GM21390 (cell line): Measurements from ENCODE around the gene NEK3.
"Not testable (repeated sequence)": the region's sequence is repeated elsewhere in the genome, so short reads cannot be mapped to it uniquely, and the experiment has no call there.

Experiments used
- ATAC-seq: cut with Tn5 transposase; IDR thresholded peaks from one replicate; pipeline ENCODE4 v1.9.1; 2021; ENCODE audit not compliant: unreplicated experiment

The NEK3 gene

DNA sequence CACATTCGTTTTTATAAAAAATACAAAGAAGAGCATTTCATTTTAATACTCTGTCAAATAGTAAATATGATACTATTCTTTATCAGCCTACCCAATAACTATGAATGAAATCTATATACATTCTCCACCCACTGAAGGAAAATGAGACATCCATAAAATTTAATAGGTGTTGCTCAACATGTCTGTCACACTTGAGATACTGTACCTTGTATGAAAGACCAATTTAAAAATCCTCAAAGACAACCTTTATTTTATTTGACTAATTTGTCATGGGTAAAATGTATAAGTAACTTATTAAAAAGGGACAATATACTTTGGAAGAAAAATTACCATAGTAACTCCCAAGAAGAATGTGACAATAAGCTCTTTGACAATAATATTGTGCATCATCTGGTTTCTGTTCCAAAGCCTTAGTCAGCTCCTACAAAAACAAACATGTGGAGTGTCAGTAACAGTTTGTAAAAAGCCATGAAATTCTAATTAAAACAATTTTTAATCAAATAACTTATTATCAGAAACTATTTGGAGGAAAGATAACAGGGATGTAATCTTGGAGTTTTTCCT is 11.5 kb upstream of the NEK3 start:
- ATAC-seq = not testable (repeated sequence)

DNA sequence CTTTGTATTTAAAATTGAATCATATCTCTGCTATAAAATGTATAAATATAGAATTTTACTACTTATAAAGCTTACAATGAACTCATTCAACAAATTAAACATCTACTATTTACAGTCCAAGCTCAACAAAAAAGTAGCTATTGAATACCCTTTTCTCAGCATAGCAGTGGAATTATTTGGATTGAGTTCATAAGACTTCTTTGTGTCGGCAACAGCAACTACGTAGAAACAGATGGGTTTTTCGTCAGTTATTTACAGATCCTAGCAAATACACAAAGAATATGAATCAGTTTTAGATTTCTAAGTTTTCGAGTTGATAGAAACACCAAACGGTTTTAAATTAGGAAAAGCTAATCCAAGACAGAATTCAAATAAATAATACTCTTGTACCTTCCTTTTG is 10.4 kb upstream of the NEK3 start:
- ATAC-seq = no peak

DNA sequence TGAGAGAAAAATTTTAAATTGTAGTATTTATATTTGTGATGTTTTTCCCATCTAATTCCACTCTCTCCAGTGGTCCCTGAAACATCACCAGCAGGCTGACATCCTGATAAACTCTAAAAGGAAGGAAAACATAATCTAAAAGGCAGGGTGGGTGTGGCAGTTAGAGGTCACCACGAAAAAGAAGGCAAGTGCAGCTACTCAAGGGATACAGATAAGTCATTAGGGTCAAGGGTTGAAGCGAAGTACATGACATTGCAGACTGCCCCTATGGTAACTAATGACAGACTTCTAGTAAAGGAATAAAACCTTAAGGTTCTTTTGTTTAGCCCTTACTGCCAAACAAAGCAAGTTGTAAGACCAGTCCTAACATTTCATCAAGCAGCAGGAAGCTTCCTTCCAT is 6.0 kb upstream of the NEK3 start:
- ATAC-seq = no peak

DNA sequence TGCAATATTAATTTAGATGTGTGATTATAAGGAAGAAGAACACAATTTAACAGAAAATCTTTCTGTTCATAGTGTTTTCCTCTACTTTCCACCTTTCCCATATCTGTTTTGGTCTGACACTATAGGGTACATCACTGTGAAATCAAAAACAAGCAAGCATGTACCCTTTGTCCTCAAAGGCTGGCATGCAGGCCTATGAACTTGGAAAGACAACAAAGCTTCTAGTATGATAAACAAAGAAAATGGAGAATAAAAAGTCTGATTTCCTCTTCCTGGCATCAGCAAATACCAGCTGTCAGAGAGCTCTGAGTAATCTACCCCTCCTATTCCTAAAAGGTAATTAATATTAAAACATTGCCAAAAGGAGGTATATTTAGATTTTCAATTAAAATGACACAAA is 5.6 kb upstream of the NEK3 start:
- ATAC-seq = no peak

DNA sequence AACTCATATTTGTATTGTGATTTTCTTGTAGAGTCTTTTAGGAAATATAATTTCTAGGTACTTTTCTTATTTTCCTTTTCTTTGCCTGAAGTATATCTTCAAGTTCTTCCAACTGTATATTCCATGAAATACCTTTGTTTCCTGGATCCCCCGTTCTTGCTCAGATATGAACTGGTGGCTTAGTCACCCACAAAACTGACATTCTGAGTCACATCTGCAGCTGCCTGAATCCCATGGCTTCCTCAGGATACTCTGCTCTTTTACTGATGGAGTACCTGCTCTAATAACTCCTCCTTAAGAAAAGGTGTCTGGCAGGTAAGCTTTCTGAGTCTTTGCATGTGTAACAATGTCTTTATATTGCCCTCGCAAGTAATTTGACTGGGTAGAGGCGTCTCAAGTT is 4.5 kb upstream of the NEK3 start:
- not testable (repeated sequence) for ATAC-seq

DNA sequence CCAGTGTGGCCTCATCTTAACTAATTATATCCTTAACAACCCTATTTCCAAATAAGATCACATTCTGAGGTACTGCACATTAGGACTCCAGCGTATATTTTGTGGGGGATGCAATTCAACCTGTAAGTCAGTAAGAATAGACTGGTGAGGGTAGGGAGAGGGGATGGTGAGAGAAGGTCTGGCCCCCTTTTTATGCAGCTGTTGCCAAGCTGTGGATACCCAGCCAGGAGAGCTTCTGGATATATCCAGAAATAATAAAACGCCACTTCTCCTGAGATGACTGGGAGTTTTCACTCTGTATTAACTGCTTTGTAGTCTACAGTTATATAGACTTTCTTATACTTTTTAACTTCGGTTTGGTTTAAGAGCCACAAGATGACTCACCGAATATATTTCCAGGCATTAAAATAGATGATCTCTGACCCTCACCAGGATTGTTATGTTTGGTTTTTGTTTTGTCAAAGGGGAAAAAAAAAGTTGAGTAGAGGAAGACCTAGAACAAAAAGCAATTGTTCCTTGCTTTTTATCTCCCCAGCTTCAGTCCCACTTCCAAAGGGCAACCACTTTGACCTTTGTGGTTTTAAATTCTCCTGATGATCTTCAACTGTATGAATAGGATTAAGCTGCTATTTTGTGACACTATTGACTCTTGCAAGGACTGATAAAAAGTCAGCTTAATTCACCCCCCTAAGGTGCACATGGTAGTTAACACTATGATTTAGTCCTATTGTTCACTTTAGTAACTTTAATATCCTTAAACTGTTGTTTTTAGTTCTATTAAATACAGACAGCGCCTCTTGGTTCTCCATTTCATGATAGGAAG is 3.1 kb upstream of the NEK3 start:
- no peak for ATAC-seq

DNA sequence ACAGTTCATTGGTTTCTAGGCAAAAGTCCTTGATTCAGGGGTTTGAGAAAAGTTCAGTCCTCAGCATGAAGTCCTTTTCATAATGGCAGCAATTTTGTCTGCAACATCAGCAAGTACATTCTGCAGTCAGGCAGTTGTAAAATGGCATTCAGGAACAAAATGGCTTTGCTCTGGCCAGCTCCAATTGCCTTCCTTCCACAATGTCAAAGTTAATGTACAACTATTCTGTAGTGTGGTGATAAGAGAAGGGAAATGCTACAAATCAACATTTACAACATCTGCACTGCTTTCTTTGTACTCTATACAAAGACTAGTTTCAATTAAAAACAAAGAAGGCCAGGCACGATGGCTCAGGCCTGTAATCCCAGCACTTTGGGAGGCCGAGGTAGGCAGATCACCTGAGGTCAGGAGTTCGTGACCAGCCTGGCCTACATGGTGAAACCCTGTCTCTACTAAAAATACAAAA is 1.8 kb upstream of the NEK3 start:
- ATAC-seq = no peak

DNA sequence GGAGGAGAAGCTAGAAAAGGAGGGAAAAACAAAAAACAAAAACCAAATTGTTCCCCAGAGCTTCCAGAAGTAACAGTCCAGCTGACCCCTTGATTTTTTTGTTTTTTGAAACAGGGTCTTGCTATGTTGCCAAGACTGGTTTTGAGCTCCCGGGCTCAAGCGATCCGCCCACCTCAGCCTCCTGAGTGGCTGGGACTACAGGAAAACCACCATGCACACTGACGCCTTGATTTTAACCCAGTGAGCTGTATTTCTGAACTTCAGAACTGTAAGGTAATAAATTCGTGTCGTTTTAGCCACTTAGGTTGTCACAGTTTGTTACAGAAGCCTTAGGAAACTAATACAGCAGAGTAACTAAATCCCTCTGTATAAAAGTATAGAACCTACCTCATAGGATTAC is 1.1 kb upstream of the NEK3 start:
- ATAC-seq = no peak

DNA sequence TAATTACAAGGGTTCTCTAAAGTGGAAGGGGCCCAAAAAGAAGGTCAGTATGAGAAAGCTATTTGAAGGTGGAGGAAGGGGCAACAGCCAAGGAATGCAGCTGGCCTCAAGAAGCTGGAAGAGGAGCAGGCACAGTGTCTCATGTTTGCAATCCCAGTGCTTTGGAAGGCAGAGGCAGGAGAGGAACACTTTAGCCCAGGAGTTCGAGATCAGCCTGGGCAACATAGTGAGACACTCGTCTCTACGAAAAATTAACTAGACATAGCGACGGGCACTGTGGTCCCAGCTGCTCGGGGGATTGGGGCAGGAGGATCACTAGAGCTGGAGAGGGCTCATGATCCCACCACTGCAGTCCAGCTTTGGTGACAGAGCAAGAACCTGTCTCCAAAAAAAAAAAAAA is 656 bp upstream of the NEK3 start:
- no peak for ATAC-seq

DNA sequence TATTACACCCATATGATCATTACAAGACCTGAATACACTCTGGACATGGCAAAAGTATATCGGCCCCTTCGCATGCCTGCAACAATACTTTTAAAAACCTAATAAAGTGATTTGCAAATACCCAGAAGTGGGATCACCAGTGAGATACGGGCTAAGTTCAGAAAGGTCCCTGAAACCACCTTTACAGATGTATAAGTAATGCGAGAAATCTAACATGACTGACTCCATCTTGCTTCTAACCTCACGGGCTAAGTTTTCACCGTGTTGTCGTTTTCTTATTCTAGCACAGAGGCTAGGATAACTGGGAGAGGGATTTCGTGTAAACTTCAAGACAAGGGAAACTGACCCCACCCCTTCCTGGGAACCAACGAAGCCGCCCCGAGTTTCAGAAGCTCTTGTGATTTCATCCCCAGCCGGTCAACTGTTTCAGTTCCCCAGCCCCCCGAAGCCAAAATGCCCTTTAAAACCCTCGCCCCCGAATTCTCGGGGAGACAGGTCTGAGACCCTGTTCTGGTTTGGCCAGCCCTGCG is 703 bp downstream of the NEK3 start:
- peak; percentile 1 for ATAC-seq

DNA sequence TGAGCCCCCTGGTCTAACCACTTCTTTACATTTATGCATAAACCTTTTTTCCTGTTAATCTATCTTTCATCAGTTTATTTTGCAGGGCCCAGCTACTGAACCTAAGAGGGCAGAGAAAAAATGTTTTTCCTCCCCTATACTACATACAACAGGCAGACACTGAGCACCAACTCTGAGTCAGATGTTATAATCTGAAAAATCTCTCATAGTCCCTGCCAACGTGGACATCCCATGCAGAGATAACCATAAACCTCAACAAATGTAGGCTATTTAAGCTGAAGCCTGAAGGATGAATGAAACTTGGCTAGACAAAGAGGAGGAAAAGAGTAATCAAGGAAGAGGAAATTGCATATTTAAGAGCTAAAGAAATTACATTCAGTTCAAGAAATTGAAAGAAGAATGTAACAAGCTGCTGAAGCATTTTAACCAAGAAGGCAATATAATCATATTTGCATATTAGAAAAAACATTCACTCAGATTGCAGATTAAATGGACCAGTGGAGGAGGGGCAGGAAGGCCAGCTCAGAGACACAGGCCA is 2.6 kb downstream of the NEK3 start:
- ATAC-seq = no peak

DNA sequence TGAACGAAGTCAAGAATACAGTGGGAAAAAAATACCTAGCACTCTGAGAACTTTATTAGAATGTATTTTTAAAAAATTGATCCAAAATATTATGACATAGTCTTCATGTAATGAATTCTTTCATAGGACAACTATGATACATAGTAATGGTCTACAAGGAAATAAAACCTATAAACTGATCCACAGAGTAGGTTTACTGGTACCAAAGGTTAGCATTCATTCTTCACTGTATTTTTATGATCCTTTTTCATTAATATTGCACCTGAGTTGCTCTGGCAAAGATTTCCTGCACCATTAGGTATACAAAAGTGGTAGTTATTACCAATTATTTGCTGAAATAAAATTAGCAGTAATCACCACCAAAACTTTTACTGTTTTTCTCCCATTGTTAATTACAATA is 4.2 kb downstream of the NEK3 start:
- no peak for ATAC-seq

DNA sequence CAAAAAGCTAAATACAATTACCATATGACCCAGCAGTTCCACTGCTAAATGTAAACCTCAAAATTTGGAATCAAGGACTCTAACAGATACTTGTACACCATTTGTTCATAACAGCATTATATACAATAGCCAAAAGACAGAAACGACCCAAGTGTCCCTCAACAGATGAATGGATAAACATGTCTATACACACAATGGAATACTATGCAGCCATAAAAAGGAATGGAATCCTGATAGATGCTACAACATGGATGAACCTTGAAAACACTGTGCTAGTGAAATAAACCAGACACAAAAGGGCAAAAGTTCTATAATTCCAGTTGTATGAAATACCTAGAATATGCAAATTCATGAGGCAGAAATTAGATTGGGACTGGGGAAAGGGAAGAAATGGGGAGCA is 12.2 kb downstream of the NEK3 start:
- ATAC-seq = no peak

DNA sequence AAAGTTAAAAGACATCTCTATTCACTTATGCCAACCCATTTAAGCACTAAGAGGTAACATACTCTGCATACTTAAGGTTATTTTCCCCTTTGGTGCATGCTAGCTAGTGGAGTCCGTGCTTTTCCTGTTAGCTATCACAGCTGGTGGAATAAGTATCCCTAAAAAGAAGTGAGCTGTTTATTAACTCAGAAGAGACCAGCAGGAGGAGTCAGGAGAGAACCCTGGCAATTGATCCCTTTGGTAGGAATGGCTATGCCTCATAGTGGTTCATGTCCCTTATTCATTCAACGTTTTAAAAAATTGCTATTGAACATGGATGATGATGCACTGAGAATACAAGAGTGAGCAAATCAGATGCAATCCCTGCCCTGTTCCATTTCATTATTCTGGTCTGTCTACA is 18.1 kb downstream of the NEK3 start:
- no peak for ATAC-seq

DNA sequence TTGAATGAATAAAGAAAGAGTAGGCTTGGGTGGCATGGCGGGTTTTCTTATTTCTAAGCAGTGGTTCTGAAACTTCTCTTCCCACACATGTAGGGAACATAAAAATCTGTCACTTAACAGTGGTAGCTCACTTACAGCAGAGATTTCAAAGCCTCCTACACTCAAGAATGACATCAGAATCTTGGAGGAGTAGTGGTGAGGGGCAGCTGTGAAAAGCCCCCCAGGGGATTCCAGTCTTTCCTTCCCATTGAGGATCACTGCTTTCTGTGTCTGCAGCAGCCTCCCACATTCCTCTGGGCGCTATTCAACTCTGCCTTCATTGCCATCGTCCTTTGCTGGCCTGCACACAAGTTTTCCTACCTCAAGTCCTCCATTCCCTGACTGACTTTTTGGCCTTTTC is 21.9 kb downstream of the NEK3 start:
- no peak for ATAC-seq

DNA sequence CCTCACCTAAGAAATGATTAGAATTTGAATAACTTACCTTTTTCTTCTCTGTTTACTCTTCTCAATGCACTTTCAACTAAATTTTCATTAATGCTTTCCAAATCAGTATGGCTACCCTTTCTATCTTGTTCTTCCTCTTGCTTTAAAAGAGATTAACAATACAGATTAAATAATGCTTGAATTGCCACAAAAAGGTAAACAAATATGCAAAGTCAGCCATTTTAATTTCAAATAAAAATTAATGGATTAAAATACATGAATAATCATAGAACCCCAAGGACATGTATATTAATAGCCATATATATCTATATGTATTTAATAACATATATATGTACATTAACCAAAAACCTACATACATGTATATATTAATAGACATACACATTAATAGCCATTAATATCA is 22.6 kb downstream of the NEK3 start:
- ATAC-seq = no peak

DNA sequence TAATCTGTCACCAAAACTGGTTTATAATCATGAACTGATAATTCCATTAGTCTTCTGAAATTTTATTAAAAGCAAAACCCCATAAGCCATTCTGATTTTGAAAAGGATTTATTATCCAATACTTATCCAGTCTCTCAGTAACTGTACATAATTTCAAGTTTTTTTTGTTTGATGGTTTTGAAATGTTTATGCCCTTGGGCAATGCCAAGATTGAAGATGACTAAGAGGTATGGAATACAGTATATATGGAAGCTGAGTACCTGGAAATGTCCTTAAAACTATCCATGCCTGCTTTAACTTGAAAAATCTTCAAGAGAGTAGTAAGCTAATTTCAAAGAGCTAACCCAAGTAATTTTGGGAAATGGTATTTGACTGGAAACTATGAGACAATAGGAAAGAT is 28.8 kb downstream of the NEK3 start:
- ATAC-seq = no peak

DNA sequence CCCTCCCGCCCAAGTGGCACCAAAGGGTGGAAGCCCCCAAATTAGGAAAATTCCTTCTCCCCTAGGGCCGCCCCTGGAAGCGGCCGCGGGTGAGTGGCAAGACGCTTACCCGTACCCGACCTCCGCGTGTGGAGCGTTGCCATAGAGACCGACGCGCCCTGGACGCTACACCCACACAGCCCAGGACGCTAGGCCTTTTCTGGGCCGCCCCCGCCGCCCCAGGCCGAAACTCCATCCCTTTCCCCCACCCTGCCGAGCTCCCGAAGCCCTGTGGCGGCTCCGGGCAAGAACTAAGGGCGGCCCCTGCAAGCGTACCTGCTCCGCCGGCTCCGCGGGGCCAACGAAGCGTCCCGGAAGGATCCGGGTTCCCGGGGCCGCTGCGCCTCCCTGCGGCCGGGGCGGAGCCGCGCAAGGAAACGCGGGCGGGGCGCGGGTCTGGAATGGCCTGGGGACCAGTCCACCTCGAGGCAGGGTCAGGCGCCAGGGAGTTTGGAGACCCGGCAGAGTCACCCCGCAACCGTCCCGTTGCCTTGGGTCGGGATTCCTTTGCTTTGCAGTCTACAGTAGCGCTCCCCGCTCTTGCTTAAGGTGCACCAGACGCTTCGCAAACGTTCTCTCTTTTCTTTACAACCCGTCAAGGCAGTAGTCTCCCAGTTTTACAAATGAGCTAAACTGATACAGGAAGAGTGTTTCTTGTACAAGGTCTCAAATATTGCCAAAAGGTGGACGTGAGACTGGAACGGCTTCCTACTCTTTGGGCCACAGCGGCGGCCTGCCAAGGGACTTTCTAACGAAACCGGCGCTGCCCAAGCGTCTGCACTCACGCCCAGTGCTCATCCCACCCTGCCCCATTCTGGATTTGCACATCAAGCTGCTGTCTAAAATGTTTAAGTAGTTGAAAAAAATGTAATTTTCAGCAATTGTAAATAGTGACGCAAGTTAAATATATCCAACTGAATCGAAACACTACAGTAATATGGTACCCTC is 30.4 kb downstream of the NEK3 start, which contains the start of gene NEK5:
Gene NEK5, minus strand, starts transcription at position 360 of the 987 bp plus-strand sequence. CDS start 1,591 bp downstream, outside the sequence.
- ATAC-seq = peak; percentile 61

DNA sequence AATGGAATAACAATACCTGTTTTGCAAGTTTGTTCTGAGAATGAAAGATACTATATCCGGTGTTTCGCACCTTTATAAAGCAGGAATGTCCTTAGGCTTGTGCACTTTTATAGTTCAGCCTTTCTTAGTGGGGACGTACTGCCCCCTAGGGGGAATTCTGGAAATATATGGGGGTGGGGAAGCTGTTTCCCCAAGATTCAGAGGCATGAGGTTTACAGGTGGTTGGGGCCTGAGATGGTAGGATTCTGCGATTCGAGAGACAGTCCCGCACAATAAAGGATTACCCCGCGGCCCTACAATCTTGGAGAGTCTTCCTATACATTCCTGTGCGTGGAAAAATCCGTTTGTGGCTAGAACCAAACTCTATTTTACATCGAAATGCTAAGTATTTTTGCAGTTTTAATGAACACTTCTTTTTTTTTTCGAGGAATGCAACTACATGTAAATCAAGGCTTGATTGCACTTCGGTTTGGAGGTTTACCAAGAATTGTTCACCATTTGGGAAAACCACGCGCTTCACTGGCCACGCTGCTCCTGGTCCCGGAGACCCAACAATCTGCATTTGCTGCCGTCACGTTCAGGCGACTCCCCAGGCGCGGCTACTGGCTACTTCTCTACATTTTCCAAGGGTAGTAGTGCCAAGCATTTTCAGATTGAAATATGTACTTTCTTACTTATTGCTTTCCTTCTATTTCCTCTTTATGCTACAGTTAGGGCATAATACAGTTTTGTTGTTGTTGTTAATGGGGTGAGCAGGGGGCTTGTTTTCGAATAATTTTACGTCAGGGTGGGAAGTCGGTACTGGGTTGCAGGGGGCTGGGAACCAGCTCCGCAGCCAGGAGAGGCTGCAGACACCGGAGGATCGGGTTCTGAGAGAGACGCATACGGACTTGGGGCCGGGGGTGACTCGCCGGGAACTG is 31.4 kb downstream of the NEK3 start:
- no peak for ATAC-seq

DNA sequence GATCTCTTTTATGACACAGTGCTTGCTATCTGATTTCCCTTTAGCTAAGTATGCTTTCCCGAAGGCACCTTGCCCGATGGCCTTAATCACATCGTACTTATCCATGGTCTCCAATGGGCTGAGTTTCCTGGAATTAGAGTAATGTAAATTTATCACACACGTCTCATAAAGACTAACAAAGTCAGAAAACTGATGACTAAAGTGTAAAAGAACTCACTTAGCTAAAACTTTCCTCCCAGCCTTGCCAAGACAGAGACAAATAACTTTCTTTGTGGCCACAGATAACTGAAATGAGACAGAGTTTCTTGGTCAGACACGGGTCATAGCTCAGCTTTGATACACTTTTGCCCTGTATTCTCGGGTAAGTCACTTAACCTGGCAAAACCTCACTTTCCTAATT is 32.0 kb downstream of the NEK3 start:
- no peak for ATAC-seq
